ENCODE measurements around the gene AMIGO1.
A peak's percentile ranks its signal among the peaks of the same experiment; 100 is the strongest.

The AMIGO1 gene

DNA sequence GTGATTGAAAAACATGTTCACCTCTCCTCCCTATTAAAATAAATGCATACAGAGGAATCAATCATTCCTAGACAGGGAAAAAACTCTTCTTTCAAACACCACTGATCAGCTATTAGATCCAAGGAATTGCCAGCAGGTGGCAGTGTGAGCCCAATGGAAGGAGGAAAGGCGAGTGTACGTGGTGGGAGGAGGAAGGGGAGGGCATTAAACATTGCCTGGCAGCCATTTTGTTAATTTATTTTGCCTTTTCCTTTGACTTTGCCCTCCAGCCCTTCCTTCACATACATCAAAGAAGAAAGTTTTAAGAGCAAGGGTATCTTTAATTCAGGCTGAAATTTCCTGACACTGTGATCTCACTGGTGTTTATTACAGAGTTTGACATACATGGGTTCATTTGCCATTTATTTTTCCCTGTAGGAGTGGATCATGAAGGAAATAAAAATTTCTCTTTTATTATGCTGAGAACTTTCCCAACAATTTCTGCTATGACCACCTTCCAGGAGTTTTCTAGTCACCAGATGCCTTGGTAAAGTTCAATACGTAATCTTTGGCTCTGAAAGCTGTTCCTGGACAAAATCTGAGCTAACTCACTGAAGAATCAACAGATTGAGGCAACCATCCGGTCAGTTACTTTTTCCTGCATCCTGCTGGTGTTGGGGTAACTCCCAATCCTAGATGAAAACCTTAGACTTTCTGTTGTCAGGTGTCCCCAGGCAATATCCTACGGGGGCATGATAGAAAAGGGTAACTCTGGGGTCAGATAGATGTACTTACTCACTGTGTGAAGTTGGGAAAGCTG is 37.0 kb upstream of the AMIGO1 start:
- TF ChIP-seq, protein P1, sequence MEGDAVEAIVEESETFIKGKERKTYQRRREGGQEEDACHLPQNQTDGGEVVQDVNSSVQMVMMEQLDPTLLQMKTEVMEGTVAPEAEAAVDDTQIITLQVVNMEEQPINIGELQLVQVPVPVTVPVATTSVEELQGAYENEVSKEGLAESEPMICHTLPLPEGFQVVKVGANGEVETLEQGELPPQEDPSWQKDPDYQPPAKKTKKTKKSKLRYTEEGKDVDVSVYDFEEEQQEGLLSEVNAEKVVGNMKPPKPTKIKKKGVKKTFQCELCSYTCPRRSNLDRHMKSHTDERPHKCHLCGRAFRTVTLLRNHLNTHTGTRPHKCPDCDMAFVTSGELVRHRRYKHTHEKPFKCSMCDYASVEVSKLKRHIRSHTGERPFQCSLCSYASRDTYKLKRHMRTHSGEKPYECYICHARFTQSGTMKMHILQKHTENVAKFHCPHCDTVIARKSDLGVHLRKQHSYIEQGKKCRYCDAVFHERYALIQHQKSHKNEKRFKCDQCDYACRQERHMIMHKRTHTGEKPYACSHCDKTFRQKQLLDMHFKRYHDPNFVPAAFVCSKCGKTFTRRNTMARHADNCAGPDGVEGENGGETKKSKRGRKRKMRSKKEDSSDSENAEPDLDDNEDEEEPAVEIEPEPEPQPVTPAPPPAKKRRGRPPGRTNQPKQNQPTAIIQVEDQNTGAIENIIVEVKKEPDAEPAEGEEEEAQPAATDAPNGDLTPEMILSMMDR (IDR thresholded peaks at IDR 0.05; ENCODE audit: low read length, missing control alignments) = peak; percentile 83
- DNase-seq (ENCODE audit: low read depth) = peak; percentile 92
- peak overlapping the region; percentile 73 for H3K4me3 ChIP-seq (replicated peaks; ENCODE audit: low read depth, low read length)

DNA sequence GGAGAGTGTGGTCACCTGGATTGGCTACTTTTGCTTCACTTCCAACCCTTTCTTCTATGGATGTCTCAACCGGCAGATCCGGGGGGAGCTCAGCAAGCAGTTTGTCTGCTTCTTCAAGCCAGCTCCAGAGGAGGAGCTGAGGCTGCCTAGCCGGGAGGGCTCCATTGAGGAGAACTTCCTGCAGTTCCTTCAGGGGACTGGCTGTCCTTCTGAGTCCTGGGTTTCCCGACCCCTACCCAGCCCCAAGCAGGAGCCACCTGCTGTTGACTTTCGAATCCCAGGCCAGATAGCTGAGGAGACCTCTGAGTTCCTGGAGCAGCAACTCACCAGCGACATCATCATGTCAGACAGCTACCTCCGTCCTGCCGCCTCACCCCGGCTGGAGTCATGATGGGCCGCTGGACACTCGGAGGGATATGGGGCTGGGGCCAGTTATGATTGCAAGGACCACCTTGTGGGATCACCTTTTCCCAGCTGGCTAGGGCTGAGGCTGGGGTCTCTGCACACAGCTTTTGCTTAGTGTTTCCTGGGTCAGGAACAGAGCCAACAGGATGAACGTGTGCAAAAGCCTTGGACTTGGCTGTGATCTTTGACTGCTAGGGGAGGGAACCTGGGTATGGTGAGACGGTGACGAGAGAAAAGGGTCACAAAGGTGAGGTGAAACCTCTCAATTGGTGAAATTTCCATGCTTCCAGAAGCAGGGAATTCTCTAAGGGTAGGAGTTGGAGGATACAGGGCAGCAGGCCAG is 34.6 kb upstream of the AMIGO1 start:
- H3K4me3 ChIP-seq (replicated peaks; ENCODE audit: low read depth, low read length) = no peak overlapping the region
- DNase-seq (ENCODE audit: low read depth) = no peak
- TF ChIP-seq, protein P1 (IDR thresholded peaks at IDR 0.05; ENCODE audit: low read length, missing control alignments) = no peak

DNA sequence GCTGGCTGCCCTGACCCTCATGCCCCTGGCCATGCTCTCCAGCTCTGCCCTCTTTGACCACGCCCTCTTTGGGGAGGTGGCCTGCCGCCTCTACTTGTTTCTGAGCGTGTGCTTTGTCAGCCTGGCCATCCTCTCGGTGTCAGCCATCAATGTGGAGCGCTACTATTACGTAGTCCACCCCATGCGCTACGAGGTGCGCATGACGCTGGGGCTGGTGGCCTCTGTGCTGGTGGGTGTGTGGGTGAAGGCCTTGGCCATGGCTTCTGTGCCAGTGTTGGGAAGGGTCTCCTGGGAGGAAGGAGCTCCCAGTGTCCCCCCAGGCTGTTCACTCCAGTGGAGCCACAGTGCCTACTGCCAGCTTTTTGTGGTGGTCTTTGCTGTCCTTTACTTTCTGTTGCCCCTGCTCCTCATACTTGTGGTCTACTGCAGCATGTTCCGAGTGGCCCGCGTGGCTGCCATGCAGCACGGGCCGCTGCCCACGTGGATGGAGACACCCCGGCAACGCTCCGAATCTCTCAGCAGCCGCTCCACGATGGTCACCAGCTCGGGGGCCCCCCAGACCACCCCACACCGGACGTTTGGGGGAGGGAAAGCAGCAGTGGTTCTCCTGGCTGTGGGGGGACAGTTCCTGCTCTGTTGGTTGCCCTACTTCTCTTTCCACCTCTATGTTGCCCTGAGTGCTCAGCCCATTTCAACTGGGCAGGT is 33.9 kb upstream of the AMIGO1 start:
- TF ChIP-seq, protein P1 (IDR thresholded peaks at IDR 0.05; ENCODE audit: low read length, missing control alignments) = no peak
- DNase-seq (ENCODE audit: low read depth) = no peak
- H3K4me3 ChIP-seq (replicated peaks; ENCODE audit: low read depth, low read length) = no peak overlapping the region

DNA sequence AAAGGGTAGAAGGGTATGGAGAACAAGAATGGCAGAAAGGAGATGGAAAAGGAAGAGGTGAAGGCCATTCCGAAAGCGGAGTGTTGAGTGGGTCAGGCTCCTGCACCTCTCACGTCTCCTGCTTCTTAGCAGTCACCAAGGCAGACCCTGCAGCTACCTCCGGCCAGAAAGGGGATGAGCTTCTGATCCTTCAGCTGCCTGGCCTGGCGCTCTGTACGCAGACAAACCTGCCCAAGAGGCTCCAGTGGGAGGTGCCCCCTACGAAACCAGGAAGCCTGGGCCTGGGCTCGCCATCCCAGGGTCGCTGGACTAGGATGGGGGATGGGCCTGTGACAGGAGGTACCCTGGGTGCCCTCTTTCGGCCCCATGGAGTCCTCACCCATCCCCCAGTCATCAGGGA is 33.1 kb upstream of the AMIGO1 start:
- TF ChIP-seq, protein P1 (IDR thresholded peaks at IDR 0.05; ENCODE audit: low read length, missing control alignments) = no peak
- DNase-seq (ENCODE audit: low read depth) = no peak
- H3K4me3 ChIP-seq (replicated peaks; ENCODE audit: low read depth, low read length) = no peak overlapping the region

DNA sequence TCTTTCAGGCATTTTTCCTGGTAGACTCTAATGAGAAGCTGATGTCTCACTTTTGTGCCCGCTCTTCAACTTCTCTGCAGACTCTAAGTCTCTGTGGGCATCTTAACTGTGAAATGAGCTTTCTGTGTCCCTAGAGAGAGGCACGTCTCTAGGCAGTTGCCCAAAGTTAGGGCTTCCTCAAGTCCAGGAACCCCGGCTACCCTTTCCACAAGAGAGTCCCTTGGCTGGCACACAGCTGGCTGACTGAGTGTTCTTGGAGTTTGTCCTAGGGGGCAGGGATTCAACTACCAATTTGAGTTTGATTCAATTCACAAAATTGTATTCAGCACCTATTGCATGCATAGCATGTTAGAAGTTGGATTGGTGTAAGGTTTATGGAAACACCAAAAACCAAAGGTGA is 31.6 kb upstream of the AMIGO1 start:
- H3K4me3 ChIP-seq (replicated peaks; ENCODE audit: low read depth, low read length) = no peak overlapping the region
- no peak for DNase-seq (ENCODE audit: low read depth)
- TF ChIP-seq, protein P1 (IDR thresholded peaks at IDR 0.05; ENCODE audit: low read length, missing control alignments) = no peak

DNA sequence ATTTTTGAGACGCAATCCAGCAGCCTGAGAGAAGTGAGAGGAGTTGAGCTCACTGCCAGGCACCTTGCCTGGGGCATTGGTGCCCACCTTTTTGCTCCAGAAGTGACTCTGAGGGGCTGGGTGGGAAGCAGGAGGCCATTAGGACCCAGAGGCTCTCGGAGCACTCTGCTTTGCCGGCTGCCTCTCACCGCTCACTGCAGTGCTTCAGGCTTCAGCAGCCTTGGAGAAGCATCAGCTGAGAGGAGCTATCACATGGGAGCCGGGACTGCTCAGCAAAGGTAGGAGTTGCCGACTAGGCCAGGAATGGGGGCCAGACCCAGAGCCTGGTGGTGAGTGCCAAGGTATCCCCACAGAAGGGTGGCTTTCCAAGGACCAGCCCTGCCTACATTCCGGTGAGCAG is 30.1 kb upstream of the AMIGO1 start, which contains the start of gene GPR61:
Gene GPR61, plus strand, starts transcription at position 197 of the 400 bp plus-strand sequence. CDS start 3,151 bp downstream, outside the sequence.
- TF ChIP-seq, protein P1 (IDR thresholded peaks at IDR 0.05; ENCODE audit: low read length, missing control alignments) = no peak
- H3K4me3 ChIP-seq (replicated peaks; ENCODE audit: low read depth, low read length) = no peak within 1 kb of the TSS
- no peak for DNase-seq (ENCODE audit: low read depth)
